Small intestine (tissue), 7 donors: ENCODE results near the gene ITPR2. TPM values are rescaled to one million over a fixed set of nuclear protein-coding genes. Genes with fewer than 3 reads are reported as not detected.
"Not testable (repeated sequence)": the region's sequence is repeated elsewhere in the genome, so short reads cannot be mapped to it uniquely, and the experiment has no call there.

ENCODE experiments used
- DNase-seq, 2 donors: peaks; one replicate each; pipeline versions ENCODE4 v3.0.0 to v3.0.0-alpha.2; 2013
- FAIRE-seq: peaks from 2 replicates; lab custom pipeline; 2012; peaks lifted over from hg19 to GRCh38; lab: Jason Lieb, UNC
- H3K27ac ChIP-seq, 3 donors: one replicate each; pipeline ENCODE4 v1.5.1; 2013; ENCODE audit warnings: low read length in 2 of 3, mild to moderate bottlenecking in 2 of 3, control low read depth in 1 of 3, inconsistent platforms in 1 of 3, low read depth in 1 of 3, moderate library complexity in 1 of 3
- H3K27me3 ChIP-seq, 3 donors: one replicate each; pipeline ENCODE4 v1.6.1; 2013; ENCODE audit warnings: low read length in 3 of 3, inconsistent platforms in 1 of 3; ENCODE audit not compliant: control insufficient read depth in 3 of 3, insufficient read depth in 3 of 3
- H3K36me3 ChIP-seq, 3 donors: one replicate each; pipeline ENCODE4 v1.6.1; 2013; ENCODE audit warnings: low read length in 3 of 3, inconsistent platforms in 1 of 3, low read depth in 1 of 3, mild to moderate bottlenecking in 1 of 3, moderate library complexity in 1 of 3; ENCODE audit not compliant: control insufficient read depth in 3 of 3, insufficient read depth in 2 of 3
- H3K4me1 ChIP-seq, 3 donors: one replicate each; pipeline ENCODE4 v1.6.1; 2013; ENCODE audit warnings: low read length in 2 of 3, inconsistent platforms in 1 of 3, low read depth in 1 of 3, mild to moderate bottlenecking in 1 of 3, moderate library complexity in 1 of 3; ENCODE audit not compliant: control insufficient read depth in 3 of 3, insufficient read depth in 2 of 3
- H3K4me3 ChIP-seq, 3 donors: one replicate each; pipeline ENCODE4 v1.5.1; 2013; ENCODE audit warnings: low read length in 3 of 3, control low read depth in 1 of 3, inconsistent platforms in 1 of 3, low read depth in 1 of 3, mild to moderate bottlenecking in 1 of 3, moderate library complexity in 1 of 3
- H3K9me3 ChIP-seq, 2 donors: one replicate each; pipeline ENCODE4 v1.6.1; 2013; ENCODE audit warnings: low read depth in 1 of 2, low read length in 1 of 2; ENCODE audit not compliant: control insufficient read depth in 2 of 2, insufficient read depth in 1 of 2
- WGBS, 3 donors: extraction: QIAGEN DNeasy Blood & Tissue Kit; methylation state at CpG; one replicate each; pipeline ENCODE4 v1.1.7; 2013; 5-methylcytosine and 5-hydroxymethylcytosine counted together
- polyA plus RNA-seq, 4 donors: library from polyadenylated mRNA; stranded (reverse) in 3 of 4; unstranded in 1 of 4; fragments of 200-250 nt in 3 of 4; fragments of 120-200 nt in 1 of 4; gene quantifications; one replicate each; pipeline versions ENCODE4 v1.2.1 to v1.2.3, GENCODE V29; 2013
- donor health status: healthy with polysubstance abuse.
- donor health status: control.
- donor health status: control.
- donor health status: Bipolar disorder and iron deficiency.
- donor health status: healthy.

Gene ITPR2
- polyA plus RNA-seq, 4 donors = 2.2 to 9.2 (median 4.4) TPM

GRCh38 chr12:26786491-26786864, 46.5 kb downstream of the ITPR2 start:
- no peaks in the 10 kb centered on the region for H3K36me3 ChIP-seq
- H3K27me3 ChIP-seq = no peaks in the 10 kb centered on the region
- DNase-seq = no peak
- FAIRE-seq = no peak
- no peak overlapping the region for H3K27ac ChIP-seq
- H3K4me3 ChIP-seq = no peak overlapping the region
- peaks cover 0 to 4% (median 0%) of the 10 kb centered on the region in 3 donors for H3K4me1 ChIP-seq
- no peaks in the 10 kb centered on the region for H3K9me3 ChIP-seq
- WGBS, 3 donors = 88 to 97% (median 97%) methylated on average over 3 of the region's 3 CpGs

DNA sequence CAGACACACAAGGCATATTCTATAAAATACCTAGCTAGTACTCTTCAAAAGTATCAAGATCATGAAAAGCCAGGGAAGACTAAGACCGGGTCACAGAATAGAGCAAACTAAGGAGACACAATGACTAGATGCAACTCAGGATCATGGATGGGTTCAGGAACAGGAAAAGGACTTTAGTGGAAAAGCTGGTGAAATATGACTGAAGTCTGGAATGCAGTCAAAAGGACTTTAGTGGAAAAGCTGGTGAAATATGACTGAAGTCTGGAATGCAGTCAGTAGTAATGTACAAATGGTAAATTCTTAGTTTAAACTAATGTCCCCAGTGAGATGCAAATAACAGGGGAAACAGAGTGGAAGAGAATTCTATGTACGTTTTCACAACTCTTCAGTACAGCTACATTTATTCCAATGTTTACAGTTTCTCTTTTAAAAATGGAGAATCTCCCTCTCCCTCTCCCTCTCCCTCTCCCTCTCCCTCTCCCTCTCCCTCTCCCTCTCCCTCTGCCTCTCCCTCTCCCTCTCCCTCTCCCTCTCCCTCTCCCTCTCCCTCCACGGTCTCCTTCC, 49.1 kb downstream of the ITPR2 start:
- 84 to 90% (median 88%) methylated on average over 2 of the region's 3 CpGs for WGBS, 3 donors

DNA sequence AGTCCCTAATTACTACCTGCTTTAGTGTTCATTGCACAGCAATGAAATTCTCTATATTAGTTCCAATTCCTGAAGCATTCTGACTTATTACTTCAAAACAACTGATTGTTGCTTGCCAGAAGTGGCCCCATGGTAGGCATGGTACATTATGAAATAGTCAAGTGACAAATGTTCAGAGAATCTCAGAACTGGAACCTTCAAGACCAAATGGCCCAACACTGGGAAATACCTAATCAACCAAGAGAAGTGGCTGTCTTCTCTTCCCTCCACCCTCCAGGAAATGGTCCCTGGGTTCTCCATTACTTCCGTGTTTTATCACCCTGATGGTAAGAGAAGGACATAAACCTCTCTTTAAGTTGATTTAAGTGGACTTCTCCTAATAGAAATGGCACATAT, 49.9 kb downstream of the ITPR2 start:
- Histone ChIP-seq H3K9me3 (peaks cover 0 to 13% of the 10 kb centered on the region in 2 donors), H3K27ac (no peak overlapping the region), H3K4me3 (no peak overlapping the region), H3K36me3 (peaks cover 0 to 5% (median 0%) of the 10 kb centered on the region in 3 donors), H3K27me3 (no peaks in the 10 kb centered on the region), H3K4me1 (peaks cover 0 to 4% (median 0%) of the 10 kb centered on the region in 3 donors)
- no peak for FAIRE-seq
- WGBS, 3 donors = 82 to 90% (median 88%) methylated on average over 1 of the region's 1 CpG
- no peak for DNase-seq

More for the DNA sequence above, 49.1 kb downstream of the ITPR2 start:
- FAIRE-seq, H3K27ac ChIP-seq, DNase-seq, H3K27me3 ChIP-seq, H3K4me1 ChIP-seq, H3K36me3 ChIP-seq, H3K4me3 ChIP-seq, H3K9me3 ChIP-seq: not testable (repeated sequence)

- Histone ChIP-seq H3K27ac (no peak overlapping the region), H3K36me3 (peaks cover 0 to 8% (median 0%) of the 10 kb centered on the region in 3 donors), H3K4me1 (peaks cover 0 to 4% (median 0%) of the 10 kb centered on the region in 3 donors), H3K27me3 (no peaks in the 10 kb centered on the region), H3K4me3 (no peak overlapping the region), H3K9me3 (peaks cover 0 to 19% of the 10 kb centered on the region in 2 donors)
- DNase-seq (no peak), FAIRE-seq (no peak)
- WGBS, 3 donors = 85 to 94% (median 92%) methylated on average over 3 of the region's 3 CpGs
Measured at GRCh38 chr12:26782372-26783130, 50.4 kb downstream of the ITPR2 start.

DNA sequence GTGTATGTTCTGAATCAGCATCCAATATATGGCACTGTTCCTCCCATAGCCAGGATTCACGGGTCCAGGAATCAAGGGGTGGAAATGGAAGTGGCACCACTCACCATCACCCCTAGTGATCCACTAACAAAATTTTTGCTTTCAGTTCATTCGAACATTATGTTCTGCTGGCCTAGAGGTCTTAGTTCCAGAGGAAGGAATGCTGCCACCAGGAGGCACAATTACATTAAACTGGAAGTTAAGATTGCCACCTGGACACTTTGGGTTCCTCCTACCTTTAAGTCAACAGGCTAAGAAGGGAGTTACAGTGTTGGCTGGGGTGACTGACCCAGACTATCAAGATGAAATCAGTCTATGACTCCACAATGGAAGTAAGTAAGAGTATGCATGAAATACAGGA, 52.3 kb downstream of the ITPR2 start:
- WGBS, 3 donors = 94 to 97% (median 94%) methylated on average over 2 of the region's 2 CpGs
- not testable (repeated sequence) for H3K36me3 ChIP-seq, DNase-seq, H3K4me3 ChIP-seq, FAIRE-seq, H3K27me3 ChIP-seq, H3K27ac ChIP-seq, H3K4me1 ChIP-seq
- peaks cover 0 to 32% of the 10 kb centered on the region in 2 donors for H3K9me3 ChIP-seq

- not testable (repeated sequence) for H3K27me3 ChIP-seq, DNase-seq, H3K4me1 ChIP-seq, H3K27ac ChIP-seq, H3K4me3 ChIP-seq, FAIRE-seq
- WGBS, 3 donors = 92 to 96% (median 95%) methylated on average over 5 of the region's 5 CpGs
- H3K36me3 ChIP-seq = peaks cover 0 to 10% (median 2%) of the 10 kb centered on the region in 3 donors
- peaks cover 0 to 32% of the 10 kb centered on the region in 2 donors for H3K9me3 ChIP-seq
Measured at GRCh38 chr12:26778173-26778775, 54.7 kb downstream of the ITPR2 start.

- no peak for DNase-seq
- Histone ChIP-seq H3K36me3 (peaks cover 0 to 10% (median 2%) of the 10 kb centered on the region in 3 donors), H3K4me3 (no peak overlapping the region), H3K9me3 (peaks cover 0 to 32% of the 10 kb centered on the region in 2 donors), H3K27me3 (no peaks in the 10 kb centered on the region), H3K4me1 (peaks cover 0 to 4% (median 0%) of the 10 kb centered on the region in 3 donors), H3K27ac (no peak overlapping the region)
- 78 to 82% (median 79%) methylated on average over 3 of the region's 3 CpGs for WGBS, 3 donors
- FAIRE-seq = no peak
Measured at GRCh38 chr12:26777236-26777635, 55.8 kb downstream of the ITPR2 start.

DNA sequence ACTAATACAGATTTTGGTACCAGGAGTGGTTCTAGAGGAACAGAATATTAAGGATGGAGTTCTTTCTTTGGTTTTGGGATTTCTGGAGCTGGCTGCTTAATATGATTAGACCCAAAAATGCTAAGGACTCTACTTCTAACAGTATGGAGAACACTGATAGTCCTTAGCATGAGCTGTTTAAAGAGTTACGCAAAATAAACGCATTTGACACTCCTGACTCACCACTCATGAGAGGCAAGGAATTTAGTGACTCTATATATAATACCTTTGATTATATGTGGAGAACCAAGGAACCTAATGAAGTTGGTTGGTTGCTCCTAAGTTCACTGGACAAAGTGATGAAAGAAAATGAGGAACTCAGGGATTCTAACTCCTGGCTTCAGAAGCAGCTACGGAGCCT, 57.0 kb downstream of the ITPR2 start:
- H3K4me3 ChIP-seq, DNase-seq, H3K27ac ChIP-seq, H3K27me3 ChIP-seq, H3K4me1 ChIP-seq, FAIRE-seq: not testable (repeated sequence)
- WGBS, 3 donors = 86 to 92% (median 90%) methylated on average over 3 of the region's 3 CpGs
- peaks cover 0 to 32% of the 10 kb centered on the region in 2 donors for H3K9me3 ChIP-seq
- H3K36me3 ChIP-seq = peaks cover 0 to 10% (median 2%) of the 10 kb centered on the region in 3 donors
